NOMO-1 treated with dmso at 0.1 percent for 144 hours (cell line): ENCODE data around the gene BMPR1A.
"Not testable (repeated sequence)": the region's sequence is repeated elsewhere in the genome, so short reads cannot be mapped to it uniquely, and the experiment has no call there.

ENCODE experiments used
- DNase-seq: peaks from one replicate; lab custom pipeline; 2025; ENCODE audit not compliant: unreplicated experiment; lab: John Stamatoyannopoulos, UW

Gene BMPR1A

DNA sequence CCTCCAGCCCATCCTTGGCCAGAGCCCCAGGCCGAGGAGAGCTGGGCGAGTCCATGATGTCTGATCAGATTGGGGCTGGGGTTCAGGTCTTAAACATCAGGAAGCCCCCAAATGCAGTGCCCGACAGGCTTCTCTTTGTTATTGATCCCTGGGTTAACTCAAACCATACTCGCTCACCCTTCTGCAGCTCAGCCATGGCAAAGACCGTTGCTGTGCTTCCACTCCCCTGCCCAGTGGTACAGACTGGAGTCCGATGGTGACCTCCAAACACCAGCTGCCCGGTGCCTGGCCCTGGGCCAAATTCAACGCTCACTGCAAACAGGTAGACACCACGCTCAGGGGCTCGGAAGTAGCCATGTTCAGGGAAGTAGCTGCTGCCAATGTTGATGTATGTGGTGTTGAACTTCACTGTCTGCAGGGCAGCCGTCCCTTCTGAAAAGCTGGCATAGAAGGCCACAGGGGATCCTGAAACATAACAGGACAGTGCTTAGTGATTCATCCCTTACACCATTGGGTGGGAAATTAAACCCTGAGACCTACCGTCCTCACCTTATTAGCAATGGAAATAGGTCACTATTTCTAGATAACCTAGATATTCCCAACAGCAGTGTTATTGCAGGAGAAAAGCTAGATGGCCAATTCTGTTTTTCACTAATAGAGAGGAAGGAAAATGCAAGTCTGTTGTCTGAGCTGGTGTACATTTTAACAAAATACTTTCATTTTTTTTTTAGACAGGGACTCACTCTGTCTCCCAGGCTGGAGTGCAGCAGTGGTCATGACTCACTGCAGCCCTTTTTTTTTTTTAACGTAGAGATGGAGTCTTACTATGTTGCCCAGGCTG is 180.5 kb downstream of the BMPR1A start:
- no peak for DNase-seq

DNA sequence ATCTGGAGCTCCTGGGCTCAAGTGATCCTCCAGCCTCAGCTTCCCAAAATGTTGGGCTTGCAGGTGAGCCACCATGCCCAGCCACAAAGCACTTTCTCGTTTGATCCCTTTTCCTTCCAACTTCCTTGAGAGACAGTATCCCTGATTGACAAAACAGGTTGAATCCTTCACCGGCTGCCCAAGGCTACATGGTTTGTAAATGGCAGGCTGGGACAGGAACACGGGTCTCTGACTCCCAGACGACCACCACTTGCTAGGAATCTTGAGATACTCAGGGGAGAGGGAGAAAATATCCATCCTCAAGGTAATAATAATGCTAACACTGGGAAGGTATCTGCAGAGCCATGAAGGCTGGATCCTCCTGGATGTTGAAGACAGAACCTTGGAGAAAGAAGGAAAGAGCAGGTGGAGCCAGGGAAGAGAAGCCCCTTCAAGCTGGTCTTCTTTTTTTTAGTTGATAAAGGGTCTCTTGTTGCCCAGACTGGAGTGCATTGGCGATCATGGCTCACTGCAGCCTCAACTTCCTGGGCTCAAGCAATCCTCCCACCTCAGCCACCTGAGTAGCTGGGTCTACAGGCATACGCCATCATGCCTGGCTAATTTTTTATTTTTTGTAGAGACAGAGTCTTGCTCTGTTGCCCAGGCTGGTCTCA is 181.2 kb downstream of the BMPR1A start:
- DNase-seq, result no peak

DNA sequence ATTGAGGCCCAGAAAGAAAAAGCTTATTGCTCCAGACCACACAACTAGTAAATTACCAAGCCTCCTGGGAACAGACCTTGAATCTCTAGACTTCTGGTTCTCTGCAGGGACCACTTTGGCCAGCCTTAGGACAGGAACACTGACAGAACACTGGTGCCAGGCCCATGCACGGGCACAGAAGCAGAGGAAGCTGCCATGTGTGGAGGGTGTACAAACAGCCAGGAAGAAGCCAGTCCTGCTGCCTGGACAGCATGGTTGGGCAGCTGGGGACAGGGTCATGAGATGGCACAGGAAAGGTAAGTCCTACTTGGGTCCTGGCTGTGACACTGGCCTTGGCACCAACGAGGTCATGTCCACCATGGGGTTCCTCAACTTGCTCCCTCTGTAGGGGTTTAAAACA is 181.8 kb downstream of the BMPR1A start:
- DNase-seq, result no peak

DNA sequence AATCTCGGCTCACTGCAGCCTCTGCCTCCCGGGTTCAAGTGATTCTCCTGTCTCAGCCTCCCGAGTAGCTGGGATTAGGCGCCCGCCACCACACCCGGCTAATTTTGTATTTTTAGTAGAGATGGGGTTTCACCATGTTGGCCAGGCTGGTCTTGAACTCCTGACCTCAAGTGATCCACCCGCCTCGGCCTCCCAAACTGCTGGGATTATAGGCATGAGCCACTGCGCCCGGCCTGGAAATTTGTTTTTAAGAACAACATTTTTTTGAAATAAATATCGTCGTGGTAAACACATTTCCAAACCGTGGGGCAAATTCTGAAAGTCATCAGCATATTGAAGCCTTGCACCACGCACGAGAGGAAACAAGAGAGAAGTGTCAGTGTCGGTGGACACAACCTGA is 183.7 kb downstream of the BMPR1A start:
- not testable (repeated sequence) for DNase-seq

DNA sequence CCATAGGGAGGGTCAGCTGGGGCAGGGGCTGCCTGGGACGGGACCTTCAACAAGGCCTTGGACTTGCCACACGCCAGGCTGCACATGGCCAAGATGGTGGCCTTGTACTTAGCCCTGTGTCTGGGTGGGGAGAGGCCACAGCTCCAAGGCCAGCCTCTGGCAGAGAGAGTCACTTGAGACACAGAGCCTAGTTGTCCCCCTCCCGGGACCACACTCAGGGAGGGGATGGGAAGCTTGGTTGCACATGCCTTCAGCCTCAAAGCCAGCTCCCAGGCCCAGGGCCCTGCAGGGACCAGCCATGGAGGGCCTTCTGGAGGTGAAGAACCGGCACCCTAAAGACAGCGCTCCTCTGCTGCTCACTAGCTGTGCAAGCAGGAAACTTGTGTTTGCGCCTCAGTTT is 184.3 kb downstream of the BMPR1A start:
- DNase-seq, result no peak

DNA sequence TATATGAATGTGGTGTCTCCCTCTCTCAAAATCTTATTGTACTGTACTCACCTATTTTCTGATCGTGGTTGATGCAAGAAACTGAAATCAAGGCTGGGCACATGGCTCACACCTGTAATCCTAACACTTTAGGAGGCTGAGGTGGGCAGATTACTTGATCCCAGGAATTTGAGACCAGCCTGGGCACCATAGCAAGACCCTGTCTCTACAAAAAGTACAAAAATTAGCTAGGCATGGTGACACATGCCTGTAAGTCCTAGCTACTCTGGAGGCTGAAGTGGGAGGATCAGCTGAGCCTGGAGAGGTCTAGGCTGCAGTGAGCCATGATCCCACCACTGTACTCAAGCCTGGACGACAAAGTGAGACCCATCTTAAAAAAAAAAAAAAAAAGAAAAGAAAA is 185.0 kb downstream of the BMPR1A start:
- DNase-seq, result no peak

DNA sequence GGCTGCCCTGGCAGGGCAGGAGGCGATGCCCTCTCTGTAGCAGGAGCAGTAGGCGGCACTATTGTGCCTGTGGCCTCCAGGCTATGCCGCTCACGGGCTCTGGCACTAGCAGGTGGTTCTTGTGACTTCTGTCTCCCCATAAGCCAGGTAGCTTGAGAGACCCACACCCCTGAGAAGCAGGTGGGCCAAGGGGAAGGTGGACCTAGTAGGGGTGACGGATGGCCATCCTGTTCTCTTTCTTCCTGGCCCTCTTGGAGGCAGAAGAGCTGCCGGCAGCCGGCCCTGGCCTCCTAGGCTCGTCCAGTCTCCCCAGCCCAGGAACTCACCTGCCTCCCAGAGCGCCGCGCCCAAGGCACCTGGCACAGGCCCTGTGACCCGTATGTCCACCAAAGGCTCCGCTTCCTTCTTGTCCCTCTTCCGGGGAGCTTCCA is 185.6 kb downstream of the BMPR1A start:
- DNase-seq, result no peak

DNA sequence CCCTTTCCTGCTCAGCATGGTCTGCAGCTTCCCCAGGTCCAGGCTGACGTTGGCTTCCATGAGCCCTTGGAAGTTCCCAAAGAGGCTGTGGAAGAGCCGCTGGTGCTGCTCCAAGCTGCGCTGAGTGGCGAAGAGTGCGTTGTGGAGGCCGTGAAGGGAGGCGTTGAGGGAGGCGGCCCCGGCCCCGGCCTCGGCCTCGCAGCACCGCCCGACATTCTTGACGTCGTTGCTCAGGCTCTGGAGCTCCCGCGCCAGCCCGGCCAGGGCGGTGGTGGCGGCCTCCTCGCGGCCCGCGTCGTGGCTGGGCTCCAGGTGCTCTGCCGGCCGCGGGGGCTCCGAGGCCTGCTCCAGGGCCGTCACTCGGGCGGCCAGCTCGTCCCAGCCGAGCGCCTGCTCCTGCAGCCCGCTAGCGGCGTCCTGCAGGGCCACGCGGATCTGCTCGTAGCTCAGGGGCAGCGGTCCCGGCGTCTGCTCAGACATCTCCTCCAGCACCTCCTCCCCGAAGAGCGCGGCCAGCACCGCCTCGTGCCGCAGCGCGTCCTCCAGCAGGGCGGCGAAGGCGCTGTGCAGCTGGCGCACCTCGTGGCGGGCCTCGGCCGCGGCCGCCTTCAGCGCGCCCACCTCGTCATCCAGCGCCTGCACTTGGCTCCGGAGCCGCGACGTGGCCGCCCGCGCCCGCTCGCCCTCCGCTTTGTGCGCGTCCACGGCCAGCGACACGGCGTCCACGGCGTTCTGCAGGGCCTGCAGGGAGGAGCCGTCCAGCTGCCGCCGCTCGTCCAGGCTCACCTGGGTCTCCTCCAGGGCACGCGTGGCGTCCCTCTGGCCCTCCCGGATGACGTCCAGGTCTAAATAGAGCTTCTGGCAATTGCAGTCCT is 186.3 kb downstream of the BMPR1A start:
- DNase-seq, result no peak

DNA sequence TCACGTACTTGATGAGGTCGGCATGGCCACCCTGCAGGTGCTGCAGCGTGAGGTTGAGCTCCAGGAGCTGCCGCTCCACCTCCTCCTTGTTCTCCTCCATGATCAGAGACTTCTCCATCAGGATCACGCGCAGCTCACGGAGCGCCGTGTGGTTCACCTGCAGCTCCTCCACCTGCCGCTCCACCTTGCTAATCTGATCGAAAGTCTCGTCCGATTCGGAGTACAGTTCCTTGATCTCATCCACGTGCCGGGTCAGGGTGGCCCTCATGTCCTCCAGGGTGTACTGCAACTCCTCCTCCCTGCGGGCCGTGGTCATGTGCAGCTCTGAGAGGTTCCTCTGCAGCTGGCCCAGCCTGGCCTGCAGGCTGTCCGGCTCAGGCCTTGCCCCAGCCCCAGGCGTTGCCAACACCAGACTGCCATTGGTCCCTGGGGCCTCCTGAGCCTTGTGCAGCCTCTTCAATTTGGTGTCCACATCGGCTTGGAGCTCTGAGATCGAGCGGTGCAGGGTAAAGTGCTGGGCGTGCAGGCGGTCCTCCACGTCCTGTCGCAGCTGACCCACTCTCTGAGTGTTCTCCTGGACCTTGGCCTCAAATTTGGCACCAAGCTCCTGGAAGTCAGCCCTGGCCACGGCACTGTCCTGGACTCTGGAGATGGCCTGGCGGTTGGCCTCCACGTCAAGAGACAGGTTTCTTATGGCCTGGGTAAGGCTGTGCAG is 187.1 kb downstream of the BMPR1A start:
- DNase-seq, result no peak

DNA sequence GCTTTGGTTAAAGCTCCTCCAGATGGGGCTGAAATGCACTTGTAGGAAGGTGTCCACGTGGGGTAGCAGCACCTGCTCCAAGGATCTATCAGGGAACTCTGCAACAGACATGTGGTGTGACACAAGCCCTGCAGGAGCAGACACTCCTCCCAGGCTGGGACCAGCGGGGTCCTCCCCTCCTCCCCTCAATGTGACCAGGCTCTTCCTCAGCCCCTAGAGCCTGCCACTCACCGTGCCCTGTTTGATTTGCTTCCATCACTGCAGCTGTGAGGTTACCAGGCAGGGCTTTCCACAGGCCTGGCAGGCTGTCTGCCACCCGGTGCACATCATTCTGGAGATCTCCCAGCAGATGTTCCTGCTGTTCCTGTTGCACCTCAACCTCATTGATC is 187.6 kb downstream of the BMPR1A start:
- DNase-seq, result no peak

DNA sequence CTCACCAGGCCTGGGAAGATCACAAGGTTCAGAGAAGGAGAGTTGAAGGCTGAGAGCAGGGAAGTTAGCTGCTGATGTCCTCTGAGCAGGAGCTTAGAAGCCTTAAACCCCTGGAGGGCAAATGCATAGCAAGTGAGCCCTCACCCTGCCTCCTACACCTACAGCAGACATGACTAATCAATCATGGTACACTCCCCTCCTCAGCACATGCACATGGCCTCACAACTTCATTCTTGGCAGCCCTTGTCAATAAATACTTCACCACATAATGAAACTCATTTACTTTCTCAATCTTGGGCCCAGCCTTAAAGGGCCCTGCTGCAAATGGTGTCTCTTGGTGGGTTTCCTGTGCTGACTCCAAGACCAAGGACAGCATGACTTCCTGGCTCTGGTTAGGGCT is 188.1 kb downstream of the BMPR1A start:
- DNase-seq, result no peak

DNA sequence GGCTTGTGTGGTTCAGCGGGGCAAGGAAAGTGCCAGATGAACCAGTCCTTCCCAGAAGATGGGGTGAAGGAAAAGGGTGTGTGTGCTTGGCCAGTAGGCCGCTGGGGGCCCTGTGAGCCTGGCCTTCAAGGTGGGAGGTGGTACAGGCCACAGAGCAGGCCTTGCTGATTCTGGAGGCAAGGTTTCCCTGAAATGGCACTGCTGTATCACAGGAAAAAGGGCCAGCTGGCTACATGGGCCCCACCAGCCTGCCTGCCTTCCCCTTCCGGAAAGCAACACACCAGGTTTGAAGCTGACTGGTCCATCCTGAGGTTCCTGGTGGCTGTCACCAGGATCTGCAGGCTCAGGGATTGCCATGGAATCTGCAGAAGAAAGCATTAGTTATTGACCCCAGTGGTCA is 188.5 kb downstream of the BMPR1A start:
- DNase-seq, result no peak

DNA sequence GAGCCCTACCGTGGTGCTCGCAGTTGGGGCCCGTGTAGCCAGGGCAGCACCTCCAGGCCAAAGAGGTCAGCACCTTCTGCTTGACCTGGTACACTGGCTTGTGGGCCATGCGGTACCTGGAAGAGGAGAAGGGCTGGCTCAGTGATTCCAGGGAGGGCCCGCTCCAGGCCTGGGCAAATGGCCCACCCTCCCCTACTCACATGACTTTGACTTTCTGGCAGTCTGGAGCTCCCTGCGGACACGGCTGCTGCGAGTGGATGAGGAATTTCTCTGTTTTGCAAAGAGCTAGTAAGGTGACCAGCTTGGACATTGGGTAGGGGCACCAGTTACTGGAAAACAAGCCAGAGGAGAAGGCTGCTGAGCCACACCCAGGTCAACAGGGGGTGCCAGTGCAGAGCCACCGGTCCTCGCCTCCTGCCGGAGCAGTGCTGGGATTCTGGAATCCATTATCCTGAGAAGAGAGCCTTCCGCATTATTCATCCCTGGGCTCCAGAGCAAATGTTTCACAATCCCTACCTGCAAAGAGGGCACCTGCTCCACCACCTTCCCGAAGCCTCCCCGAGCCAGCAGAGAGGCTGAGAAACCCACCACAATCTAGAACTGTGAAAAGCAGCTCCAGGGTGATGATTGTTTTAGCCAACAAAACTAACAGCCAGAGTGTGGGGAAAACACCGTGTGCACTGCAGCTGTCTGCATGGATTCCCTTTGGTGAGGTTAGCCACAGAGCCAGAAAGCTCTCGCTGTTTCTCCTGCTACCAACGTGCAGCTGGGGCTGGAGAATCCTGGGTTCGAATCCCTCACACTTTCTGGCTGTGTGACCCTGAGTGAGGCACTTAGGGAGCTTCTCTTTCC is 189.2 kb downstream of the BMPR1A start:
- DNase-seq, result no peak

DNA sequence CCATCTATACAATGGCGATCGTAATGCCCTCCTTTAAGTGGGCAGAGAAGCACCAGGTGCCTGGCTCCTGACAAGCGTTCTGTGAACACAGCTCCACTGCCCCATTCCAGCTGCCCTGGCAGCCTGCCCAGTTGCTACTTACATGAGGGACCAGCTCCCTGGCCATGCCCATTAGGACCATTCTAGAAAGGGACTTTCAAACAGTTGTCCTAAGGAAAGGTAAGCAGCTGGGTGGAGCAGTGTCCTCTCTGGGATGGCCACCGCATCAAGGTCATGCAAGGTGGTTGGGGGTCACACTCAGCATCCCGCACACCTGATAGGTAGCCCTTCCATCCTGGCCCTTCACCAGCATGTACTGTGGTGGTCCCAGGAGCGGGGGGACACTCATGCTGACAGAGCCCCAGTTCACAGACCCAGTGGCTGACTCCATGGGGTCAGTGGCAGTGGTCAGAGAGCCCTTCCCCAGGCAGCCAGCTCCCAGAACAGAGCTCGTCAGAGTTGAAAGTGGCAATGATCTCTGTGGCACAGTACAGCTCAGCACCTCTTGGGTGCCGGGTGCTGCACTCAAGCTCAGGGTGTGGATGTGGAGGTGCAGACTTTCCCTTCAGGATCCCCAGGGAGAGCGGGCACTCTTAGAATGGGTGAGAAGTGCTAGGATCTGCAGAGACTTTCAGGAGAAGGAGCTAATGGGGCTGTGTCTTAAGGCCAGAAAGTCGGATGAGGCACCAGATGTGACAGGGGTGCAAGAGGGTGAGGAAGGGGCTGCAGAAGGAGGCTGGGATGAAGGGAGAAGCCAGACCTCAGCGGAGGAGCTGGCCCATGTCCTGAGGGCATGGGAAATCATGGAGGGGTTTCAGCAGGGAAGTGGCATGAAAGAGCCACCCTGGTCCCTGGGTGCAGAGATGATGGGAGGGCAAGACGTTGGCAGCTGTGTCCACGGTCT is 190.1 kb downstream of the BMPR1A start:
- DNase-seq, result no peak

DNA sequence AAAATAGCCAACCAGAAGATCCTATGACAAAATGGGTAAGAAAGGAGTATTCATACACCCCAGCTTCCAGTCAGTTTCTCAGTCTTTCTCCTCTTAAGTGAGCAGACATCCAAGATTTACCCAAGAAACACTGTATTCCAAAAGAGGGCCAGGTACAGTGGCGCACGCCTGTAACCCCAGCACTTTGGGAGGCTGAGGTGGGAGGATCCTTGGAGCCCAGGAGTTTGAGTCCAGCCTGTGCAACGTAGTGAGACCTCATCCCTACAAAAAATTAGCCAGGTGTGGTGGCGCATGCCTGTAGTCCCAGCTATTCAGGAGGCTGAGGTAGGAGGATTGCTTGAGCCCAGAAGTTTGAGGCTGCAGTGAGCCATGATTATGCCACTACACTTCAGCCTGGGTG is 191.4 kb downstream of the BMPR1A start:
- not testable (repeated sequence) for DNase-seq

DNA sequence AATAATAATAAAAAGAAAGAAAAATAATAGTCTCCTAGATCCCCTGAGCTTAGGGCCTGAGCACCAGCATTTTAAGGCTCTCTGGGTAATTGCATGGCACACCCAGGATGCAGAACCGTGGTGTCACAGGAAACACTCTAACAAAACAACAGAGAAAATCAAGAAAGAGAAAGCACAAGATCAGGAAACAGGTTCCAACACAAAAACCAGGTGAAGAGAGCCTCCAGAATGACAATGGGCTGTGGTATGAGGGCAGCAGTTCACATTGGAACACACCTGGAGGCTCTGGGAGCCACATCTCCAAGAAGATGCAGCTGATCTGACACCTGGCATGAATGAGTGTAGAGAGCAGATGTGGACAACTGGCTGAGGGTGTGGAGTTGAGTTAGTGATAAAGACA is 193.9 kb downstream of the BMPR1A start:
- no peak for DNase-seq

DNA sequence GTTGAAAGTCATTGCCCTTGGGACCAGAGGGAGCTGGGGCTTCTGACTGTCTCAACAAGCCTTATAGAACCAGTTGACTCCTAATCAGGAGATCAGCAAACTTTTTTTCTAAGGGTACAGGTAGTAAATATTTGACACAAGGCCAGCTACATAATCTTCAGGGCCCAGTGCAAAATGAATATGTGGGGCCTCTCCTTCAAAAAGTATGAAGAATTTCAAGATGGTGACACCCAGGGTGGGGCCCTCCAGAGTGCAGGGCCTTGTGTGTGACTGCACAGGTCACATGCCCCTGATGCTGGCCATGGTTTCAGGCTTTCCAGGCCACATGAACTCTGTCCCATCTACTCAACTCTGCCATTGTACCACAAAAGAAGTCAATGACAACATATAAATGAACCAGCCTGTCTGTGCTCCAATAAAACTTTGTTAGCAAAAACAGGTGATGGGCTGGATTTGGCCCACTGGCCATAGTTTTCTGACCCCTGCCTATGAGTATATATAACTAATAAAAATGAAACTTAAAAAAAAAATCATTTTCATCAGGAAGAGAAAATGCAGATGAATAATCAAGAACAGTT is 194.9 kb downstream of the BMPR1A start:
- no peak for DNase-seq

DNA sequence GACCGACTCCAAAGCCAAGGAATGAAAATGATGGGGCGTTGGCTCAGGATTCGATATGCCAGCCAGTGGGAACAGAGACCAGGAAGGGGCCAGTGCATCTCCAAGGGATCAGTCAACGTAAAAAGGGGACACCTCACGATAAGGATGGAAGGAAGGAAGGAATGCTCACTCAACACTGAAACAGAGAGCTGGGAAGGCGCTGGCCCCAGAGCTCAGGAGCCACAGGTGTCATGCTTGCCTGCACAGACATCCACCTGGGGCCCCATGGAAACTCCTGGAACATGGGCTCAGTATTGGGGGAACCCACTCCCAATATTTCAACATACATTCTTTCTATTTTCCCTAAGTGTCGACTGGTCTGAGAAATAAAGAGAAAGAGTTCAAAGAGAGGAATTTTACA is 195.7 kb downstream of the BMPR1A start:
- no peak for DNase-seq

DNA sequence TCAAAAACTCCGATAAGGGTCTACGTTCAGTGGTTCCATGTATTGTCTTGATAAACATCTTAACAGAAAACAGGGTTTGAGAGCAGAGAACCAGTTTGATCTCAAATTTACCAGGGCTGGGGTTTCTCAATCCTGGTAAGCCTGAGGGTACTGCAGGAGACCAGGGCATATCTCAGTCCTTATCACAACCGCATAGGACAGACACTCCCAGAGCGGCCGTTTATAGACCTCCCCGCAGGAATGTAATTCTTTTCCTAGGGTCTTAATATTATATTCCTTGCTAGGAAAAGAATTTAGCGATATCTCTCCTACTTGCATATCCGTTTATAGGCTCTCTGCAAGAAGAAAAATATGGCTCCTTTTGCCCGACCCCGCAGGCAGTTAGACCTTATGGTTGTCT is 196.3 kb downstream of the BMPR1A start:
- DNase-seq, result not testable (repeated sequence)
